Mesendoderm (in vitro differentiated cells): ENCODE measurements around the gene RAD21L1.
A peak's percentile ranks its signal among the peaks of the same experiment; 100 is the strongest.

Experiments used
- DNase-seq: peaks from one replicate; pipeline ENCODE4 v3.0.0; 2013
- H2AK5ac ChIP-seq: 2 replicates; pipeline ENCODE4 v1.6.1; 2013; ENCODE audit warnings: low read length, inconsistent platforms
- H2BK120ac ChIP-seq: 2 replicates; pipeline ENCODE4 v1.6.1; 2013; ENCODE audit warnings: low read depth, mild to moderate bottlenecking, low read length, moderate library complexity, mixed read lengths
- H2BK15ac ChIP-seq: replicated peaks from 2 replicates; pipeline ENCODE4 v1.6.1; 2013; ENCODE audit warnings: low read depth, mild to moderate bottlenecking, moderate library complexity
- H2BK5ac ChIP-seq: 2 replicates; pipeline ENCODE4 v1.6.1; 2013; ENCODE audit warnings: low read length, inconsistent platforms
- H3K18ac ChIP-seq: 2 replicates; pipeline ENCODE4 v1.6.1; 2013; ENCODE audit warnings: mild to moderate bottlenecking, low read length, mixed read lengths
- H3K23ac ChIP-seq: one replicate; pipeline ENCODE4 v1.6.1; 2013; ENCODE audit warnings: low read length
- H3K27ac ChIP-seq: 2 replicates; pipeline ENCODE4 v1.5.1; 2013; ENCODE audit warnings: low read depth, mild to moderate bottlenecking, inconsistent platforms, low read length, moderate library complexity
- H3K27me3 ChIP-seq: 2 replicates; pipeline ENCODE4 v1.6.1; 2013; ENCODE audit warnings: low read length, control low read depth, mild to moderate bottlenecking, inconsistent platforms; ENCODE audit not compliant: insufficient read depth, poor library complexity
- H3K36me3 ChIP-seq: 2 replicates; pipeline ENCODE4 v1.6.1; 2013; ENCODE audit warnings: low read length, inconsistent platforms; ENCODE audit not compliant: control insufficient read depth, insufficient read depth
- H3K4ac ChIP-seq: one replicate; pipeline ENCODE4 v1.6.1; 2013; ENCODE audit warnings: low read depth, mild to moderate bottlenecking, low read length, moderate library complexity
- H3K4me1 ChIP-seq: 2 replicates; pipeline ENCODE4 v1.6.1; 2013; ENCODE audit warnings: low read depth, low read length, inconsistent platforms; ENCODE audit not compliant: control insufficient read depth
- H3K4me2 ChIP-seq: 2 replicates; pipeline ENCODE4 v1.6.1; 2013; ENCODE audit warnings: low read length
- H3K4me3 ChIP-seq: 2 replicates; pipeline ENCODE4 v1.5.1; 2013; ENCODE audit warnings: mild to moderate bottlenecking, low read length
- H3K56ac ChIP-seq: one replicate; pipeline ENCODE4 v1.6.1; 2013; ENCODE audit warnings: low read length
- H3K79me1 ChIP-seq: 2 replicates; pipeline ENCODE4 v1.6.1; 2013; ENCODE audit warnings: low read length, inconsistent platforms
- H3K79me2 ChIP-seq: 2 replicates; pipeline ENCODE4 v1.6.1; 2013; ENCODE audit warnings: mild to moderate bottlenecking, low read length; ENCODE audit not compliant: control insufficient read depth, insufficient read depth
- H3K9ac ChIP-seq: 2 replicates; pipeline ENCODE4 v1.6.1; 2013; ENCODE audit warnings: low read length, inconsistent platforms
- H4K5ac ChIP-seq: one replicate; pipeline ENCODE4 v1.6.1; 2013; ENCODE audit warnings: low read length
- H4K8ac ChIP-seq: one replicate; pipeline ENCODE4 v1.6.1; 2013; ENCODE audit warnings: low read depth, mild to moderate bottlenecking, control low read depth, low read length, moderate library complexity
- WGBS: extraction: QIAGEN DNeasy Blood & Tissue Kit; methylation state at CpG from one replicate; pipeline ENCODE4 v1.1.7; 2013; ENCODE audit warnings: low lambda C conversion rate, missing lambda C conversion rate; ENCODE audit not compliant: insufficient coverage; ENCODE audit errors: extremely low coverage; 5-methylcytosine and 5-hydroxymethylcytosine counted together

Gene RAD21L1

GRCh38 chr20:1267809-1268374 lies 42.0 kb downstream of the RAD21L1 start:
- H3K79me2 ChIP-seq = no peaks in the 10 kb centered on the region
- H4K5ac ChIP-seq = no peak overlapping the region
- H3K18ac ChIP-seq = no peak overlapping the region
- H3K79me1 ChIP-seq = no peaks in the 10 kb centered on the region
- H3K4me2 ChIP-seq = no peak overlapping the region
- peak; percentile 18 for DNase-seq
- H3K4ac ChIP-seq = no peak overlapping the region
- no peaks in the 10 kb centered on the region for H3K4me1 ChIP-seq
- H2BK5ac ChIP-seq = no peak overlapping the region
- H3K27ac ChIP-seq = no peak overlapping the region
- H2AK5ac ChIP-seq = no peak overlapping the region
- no peak overlapping the region for H3K56ac ChIP-seq
- H3K9ac ChIP-seq = no peak overlapping the region
- no peak overlapping the region for H2BK15ac ChIP-seq
- H3K27me3 ChIP-seq = no peaks in the 10 kb centered on the region
- H3K36me3 ChIP-seq = no peaks in the 10 kb centered on the region
- WGBS = no CpG with 5 or more reads among the region's 3 CpGs
- no peak overlapping the region for H4K8ac ChIP-seq
- H2BK120ac ChIP-seq = no peak overlapping the region
- H3K4me3 ChIP-seq = no peak overlapping the region
- no peak overlapping the region for H3K23ac ChIP-seq

GRCh38 chr20:1269235-1269634 lies 43.4 kb downstream of the RAD21L1 start:
- Histone ChIP-seq H3K4me3 (no peak overlapping the region), H3K4ac (no peak overlapping the region), H2BK5ac (no peak overlapping the region), H3K79me1 (no peaks in the 10 kb centered on the region), H3K79me2 (no peaks in the 10 kb centered on the region), H3K23ac (no peak overlapping the region), H2BK120ac (no peak overlapping the region), H3K36me3 (no peaks in the 10 kb centered on the region), H4K8ac (no peak overlapping the region), H4K5ac (no peak overlapping the region), H2AK5ac (no peak overlapping the region), H3K4me1 (no peaks in the 10 kb centered on the region), H3K9ac (no peak overlapping the region), H3K18ac (no peak overlapping the region), H3K27ac (no peak overlapping the region), H3K56ac (no peak overlapping the region), H3K4me2 (no peak overlapping the region), H2BK15ac (no peak overlapping the region), H3K27me3 (no peaks in the 10 kb centered on the region)
- DNase-seq = no peak
- WGBS = no CpG with 5 or more reads among the region's 8 CpGs

GRCh38 chr20:1269850-1270249 lies 44.0 kb downstream of the RAD21L1 start:
- Histone ChIP-seq H3K4me1 (no peaks in the 10 kb centered on the region), H3K9ac (no peak overlapping the region), H2AK5ac (no peak overlapping the region), H3K79me1 (no peaks in the 10 kb centered on the region), H3K4me3 (no peak overlapping the region), H3K79me2 (no peaks in the 10 kb centered on the region), H3K4ac (no peak overlapping the region), H3K56ac (no peak overlapping the region), H3K27ac (no peak overlapping the region), H3K36me3 (no peaks in the 10 kb centered on the region), H2BK5ac (no peak overlapping the region), H3K27me3 (no peaks in the 10 kb centered on the region), H2BK120ac (no peak overlapping the region), H3K18ac (no peak overlapping the region), H2BK15ac (no peak overlapping the region), H4K8ac (no peak overlapping the region), H3K23ac (no peak overlapping the region), H4K5ac (no peak overlapping the region), H3K4me2 (no peak overlapping the region)
- DNase-seq = no peak
- no CpG with 5 or more reads among the region's 3 CpGs for WGBS

- Histone ChIP-seq H3K36me3 (no peaks in the 10 kb centered on the region), H3K79me1 (no peaks in the 10 kb centered on the region), H2AK5ac (no peak overlapping the region), H3K27ac (no peak overlapping the region), H2BK15ac (no peak overlapping the region), H3K18ac (no peak overlapping the region), H2BK5ac (no peak overlapping the region), H3K56ac (no peak overlapping the region), H3K9ac (no peak overlapping the region), H3K27me3 (no peaks in the 10 kb centered on the region), H3K4me1 (no peaks in the 10 kb centered on the region), H3K23ac (no peak overlapping the region), H4K8ac (no peak overlapping the region), H3K4me3 (no peak overlapping the region), H2BK120ac (no peak overlapping the region), H3K79me2 (no peaks in the 10 kb centered on the region), H3K4ac (no peak overlapping the region), H3K4me2 (no peak overlapping the region), H4K5ac (no peak overlapping the region)
- no CpG with 5 or more reads among the region's 6 CpGs for WGBS
- no peak for DNase-seq
These were observed 46.7 kb downstream of the RAD21L1 start for GRCh38 chr20:1272368-1273100.

- Histone ChIP-seq H3K4me1 (no peaks in the 10 kb centered on the region), H2BK120ac (no peak overlapping the region), H3K56ac (no peak overlapping the region), H3K4ac (no peak overlapping the region), H3K79me1 (no peaks in the 10 kb centered on the region), H3K9ac (no peak overlapping the region), H2BK5ac (no peak overlapping the region), H3K23ac (no peak overlapping the region), H3K79me2 (no peaks in the 10 kb centered on the region), H3K27ac (no peak overlapping the region), H4K5ac (no peak overlapping the region), H3K36me3 (no peaks in the 10 kb centered on the region), H3K27me3 (no peaks in the 10 kb centered on the region), H3K18ac (no peak overlapping the region), H3K4me2 (no peak overlapping the region), H3K4me3 (no peak overlapping the region), H2AK5ac (no peak overlapping the region), H4K8ac (no peak overlapping the region), H2BK15ac (no peak overlapping the region)
- DNase-seq = no peak
- WGBS = no CpG with 5 or more reads among the region's 2 CpGs
These were observed 47.5 kb downstream of the RAD21L1 start for GRCh38 chr20:1273366-1273765.
